GM18507 (cell line): ENCODE results near the gene PLSCR3.

ENCODE experiments used
- DNase-seq: peaks from one replicate; pipeline ENCODE4 v3.0.0; 2011; ENCODE audit warnings: low read depth; ENCODE audit not compliant: insufficient read length; ENCODE audit errors: extremely low spot score
- FAIRE-seq: peaks from 2 replicates; lab custom pipeline; 2011; peaks lifted over from hg19 to GRCh38; lab: Jason Lieb, UNC

The PLSCR3 gene

DNA sequence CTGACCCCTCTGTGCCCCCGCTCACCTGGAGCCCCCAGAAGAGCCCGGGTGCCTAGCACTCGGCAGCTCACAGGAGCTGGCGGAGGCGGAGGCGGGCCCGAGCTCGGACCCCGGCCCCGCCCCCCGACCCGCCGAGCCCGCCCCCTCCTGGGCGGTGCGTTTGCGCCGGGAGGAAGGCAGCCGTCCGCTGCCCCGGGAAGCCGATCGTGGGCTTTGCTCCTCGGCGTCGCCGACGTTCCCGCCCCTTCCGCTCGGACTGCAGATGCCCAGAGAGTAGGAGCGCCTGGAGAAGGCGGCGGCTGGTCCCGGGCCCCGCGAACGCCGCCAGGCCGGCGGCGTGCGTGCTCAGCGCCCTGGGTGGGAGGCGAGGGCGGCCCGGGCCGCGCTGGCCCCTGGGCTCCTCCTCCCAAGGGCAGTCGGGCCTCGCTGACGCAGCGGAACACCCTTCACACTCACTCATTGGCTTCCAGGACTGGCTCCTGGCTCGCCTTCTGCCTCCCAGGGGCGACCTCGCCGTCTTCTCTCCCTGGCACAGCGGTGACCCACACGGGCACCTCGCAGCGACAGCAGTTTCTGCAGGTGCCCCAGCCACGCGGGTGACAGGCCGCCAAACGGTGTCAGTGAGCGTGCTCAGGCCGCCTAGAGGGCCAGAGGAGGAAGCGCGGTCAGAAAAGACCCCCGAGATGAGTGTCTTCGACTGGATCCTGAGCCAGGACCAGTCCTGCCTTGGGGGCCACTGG, at the start of gene PLSCR3:
TSS of gene PLSCR3 (minus strand) at position 74 of the 740 bp plus-strand sequence. CDS start 415 bp downstream, outside the sequence.
- FAIRE-seq (peak; percentile 90), DNase-seq (peak; percentile 89)

DNA sequence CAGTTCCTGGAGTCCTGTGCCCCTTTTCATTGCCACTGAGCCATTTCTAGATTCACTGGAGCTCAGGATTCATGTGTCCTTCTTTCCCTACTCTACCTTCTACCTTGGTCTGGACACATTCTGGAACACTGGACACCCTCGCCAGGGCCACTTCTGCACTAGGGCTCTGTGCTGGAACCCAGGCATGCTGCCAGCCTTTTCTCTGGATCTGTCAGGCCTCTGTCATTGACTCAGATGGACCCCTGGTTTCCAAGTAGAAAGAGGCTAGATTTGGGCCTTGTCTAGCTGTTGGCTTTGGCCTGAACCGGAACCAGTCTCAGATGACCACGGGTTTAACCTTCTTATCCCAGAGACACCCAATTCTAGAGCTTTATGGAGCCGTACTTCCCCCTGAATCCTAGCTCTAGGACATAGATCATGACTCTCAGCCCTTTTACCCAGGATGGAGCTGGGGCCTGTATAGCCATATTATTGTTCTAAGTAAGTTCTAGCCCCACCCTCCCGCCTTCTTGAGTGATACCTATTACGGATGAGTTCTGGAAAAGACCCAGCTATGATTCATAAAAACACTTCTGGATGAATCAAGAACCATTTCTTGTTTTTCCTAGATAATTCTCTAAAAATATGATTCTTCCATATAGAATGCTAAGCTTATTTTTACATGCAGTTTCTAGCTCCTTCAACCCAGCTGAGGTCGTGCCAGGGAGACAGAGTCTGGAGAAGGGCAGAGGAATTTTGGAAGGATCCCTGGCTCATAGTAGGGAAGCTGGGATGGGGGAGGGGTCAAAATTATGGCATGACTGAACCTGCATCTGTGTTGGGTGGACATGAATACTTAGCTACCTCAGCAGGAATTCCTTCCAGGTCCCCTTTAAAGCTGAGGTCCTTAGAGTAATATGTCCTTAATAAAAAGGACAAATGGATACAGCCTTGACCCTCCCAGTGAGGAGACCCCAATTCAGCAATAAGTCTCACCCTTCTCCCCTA, 49.5 kb upstream of the PLSCR3 start:
- DNase-seq (no peak), FAIRE-seq (no peak)

DNA sequence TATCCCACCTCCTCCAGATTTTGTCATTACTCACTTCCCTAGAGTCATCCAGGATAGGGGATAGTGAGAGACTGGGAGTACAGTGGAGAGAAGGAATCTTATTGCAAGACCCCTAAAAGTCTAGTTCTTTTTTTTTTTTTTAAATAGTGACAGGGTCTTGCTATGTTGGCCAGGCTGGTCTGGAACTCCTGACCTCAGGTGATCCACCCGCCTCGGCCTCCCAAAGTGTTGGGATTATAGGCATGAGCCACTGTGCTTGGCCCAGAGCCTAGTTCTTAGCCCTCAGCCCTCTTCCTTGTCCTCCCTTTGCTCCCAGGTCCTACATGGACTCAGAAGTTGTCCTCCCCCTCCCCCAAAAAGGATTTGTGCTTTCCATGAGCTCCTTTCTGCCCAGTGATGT, 47.8 kb upstream of the PLSCR3 start:
- no peak for FAIRE-seq
- no peak for DNase-seq

DNA sequence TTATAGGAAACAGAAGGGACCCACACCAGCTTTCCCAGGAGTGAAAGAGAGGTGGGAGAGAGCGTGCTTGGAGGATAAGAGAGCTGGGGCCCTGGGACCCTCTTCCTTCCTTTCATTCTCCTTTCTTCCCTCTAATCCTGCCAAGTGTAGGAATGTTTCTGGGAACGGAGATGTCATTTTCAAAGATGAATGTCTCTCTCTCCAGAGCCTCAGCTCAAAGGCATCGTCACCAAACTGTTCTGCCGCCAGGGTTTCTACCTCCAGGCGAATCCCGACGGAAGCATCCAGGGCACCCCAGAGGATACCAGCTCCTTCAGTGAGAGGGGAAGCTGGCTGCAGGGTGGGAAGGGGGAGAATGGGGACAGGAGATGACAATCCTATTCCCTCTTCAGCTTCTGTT, 46.9 kb upstream of the PLSCR3 start:
- DNase-seq (no peak), FAIRE-seq (no peak)

DNA sequence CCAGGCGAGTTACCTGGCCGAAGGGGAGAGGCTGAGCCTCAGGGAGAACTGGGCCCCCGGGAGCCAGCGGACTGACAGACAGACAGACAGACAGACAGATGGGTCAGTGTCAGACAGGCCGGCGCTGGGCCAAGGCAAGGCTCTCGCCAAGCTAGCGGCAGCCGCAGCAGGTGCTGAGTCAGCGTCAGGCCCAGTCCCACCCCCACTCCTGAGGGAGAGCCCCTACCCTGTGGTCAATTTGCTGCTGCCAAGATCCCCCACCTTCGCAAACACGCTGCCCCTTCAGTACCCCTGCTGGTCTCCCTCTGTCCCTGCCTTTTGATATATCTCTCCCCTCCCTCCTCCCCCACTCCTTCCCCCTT, 46.5 kb upstream of the PLSCR3 start:
- peak; percentile 38 for FAIRE-seq
- no peak for DNase-seq

DNA sequence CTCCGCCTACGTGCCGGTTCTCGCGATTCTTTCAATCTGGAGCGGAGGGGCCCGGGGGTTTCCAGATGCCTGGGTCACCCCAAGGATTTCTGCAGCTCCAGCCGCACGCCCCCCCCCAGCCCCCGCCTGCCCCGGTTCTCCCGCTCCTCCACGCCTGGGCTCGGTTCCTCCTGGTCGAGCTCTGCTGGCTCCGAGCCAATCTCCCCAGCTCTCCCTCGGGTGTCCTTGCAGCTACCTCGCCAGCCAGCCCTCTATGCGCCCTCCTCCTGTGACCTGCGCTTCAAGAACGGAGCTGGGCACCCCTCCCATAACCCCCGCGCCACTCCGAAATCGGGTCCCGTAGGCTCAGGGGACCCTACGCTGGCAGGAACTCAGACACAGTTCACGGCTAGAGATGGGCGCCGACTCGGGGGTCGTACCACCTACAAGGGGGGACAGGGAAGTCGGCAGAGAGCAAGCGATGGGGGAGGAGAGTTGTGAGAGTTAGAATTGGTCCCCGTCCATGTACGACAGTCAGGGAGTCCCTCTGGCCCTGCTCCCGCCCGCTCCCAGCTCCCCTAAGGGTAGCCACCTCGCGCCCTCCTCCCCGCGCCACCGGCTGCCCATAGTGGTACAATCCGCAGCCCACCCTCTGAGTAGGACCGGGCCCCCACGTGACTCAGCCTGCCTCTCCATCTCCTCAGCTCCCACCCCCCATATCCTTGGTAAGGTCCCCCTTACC, 45.9 kb upstream of the PLSCR3 start:
- DNase-seq (no peak), FAIRE-seq (peak; percentile 60)

DNA sequence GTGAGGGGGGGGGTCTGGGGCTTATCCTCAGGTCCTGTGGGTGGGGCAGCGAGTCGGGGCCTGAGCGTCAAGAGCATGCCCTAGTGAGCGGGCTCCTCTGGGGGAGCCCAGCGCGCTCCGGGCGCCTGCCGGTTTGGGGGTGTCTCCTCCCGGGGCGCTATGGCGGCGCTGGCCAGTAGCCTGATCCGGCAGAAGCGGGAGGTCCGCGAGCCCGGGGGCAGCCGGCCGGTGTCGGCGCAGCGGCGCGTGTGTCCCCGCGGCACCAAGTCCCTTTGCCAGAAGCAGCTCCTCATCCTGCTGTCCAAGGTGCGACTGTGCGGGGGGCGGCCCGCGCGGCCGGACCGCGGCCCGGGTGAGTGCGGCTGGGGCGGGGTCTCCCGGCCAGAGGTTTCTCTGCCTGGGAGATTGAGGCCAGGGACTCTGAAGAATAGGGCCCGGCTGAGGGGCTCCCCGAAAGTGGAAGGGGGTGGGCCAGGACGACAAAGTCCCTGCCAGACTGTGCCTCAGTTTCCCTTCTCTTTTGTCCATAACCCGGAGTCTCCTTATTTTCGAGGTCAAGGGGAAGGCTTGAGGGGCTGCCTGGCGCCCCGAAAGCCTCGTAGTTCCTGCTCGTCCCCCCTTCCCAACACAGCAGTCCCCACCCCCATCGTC, 45.3 kb upstream of the PLSCR3 start, which contains the start of gene FGF11:
TSS of gene FGF11 (plus strand) at position 51 of the 651 bp plus-strand sequence. CDS start at position 160, 109 bp downstream.
- DNase-seq (no peak), FAIRE-seq (no peak)

DNA sequence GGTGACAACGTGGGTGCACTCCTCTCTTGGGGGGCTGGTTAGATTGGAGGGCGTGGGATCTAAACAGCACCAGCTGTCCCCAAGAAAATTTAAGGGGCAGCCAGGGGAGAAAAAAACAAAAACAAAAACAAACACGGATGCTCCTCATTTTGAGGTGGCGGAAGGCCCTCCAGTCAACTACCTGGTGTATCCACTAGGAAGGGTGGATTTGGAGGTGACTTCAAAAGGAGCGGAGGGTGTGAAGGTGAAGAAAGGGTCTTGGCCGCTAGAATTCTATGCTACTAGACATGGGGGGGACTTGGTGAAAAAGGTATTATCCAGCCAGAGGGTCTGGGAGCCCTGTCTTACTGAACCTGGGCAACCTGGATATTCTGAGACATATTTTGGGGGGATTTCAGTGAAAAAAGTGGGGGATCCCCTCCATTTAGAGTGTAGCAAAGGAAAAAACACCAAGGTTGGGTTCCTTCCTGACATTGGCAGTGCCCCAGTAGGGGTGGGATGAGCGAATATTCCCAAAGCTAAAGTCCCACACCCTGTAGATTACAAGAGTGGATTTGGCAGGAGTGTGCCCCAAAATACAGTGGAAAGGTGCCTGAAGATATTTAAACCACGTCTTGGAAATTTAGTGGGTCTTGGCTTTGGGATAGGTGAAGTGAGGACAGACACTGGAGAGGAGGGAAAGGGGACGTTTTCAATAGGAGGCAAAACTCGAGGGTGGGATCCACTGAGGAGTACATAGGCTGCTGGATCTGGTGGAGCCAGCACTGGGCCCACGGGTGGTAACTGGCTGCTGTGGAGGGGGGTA, 44.5 kb upstream of the PLSCR3 start:
- FAIRE-seq: no peak
- DNase-seq: no peak

DNA sequence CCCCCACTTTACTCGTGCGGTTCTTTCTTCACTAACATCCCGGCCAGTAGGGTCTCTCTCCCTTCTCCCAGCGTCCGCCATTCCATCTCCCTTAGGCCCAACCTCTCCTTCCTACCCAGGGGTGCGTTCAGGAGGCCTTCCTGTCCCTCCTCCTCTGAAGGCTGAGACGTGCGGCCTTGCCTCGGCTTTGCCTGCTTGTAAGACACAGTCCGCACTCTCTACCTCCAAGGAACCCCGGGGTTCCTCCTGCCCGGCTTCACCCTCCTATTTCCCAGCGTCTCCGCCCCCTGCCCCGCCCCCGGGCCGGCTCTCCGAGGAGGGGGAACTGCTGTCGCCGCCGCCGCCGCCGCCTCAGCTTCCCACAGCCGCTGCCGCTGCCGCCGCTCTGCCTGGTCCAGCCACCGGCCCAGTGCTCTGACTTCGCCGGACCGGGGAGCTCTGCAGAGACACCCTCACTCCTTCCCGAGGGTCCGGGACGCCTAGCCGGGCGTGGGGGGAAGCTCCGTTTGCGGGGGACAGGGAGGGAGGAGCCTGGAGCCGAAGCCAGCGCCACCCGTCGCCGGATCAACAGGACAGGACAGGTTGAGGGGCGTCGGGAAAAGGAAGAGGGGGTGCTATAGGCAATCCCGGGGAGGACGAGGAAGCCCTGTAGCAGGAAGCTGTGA, 43.8 kb upstream of the PLSCR3 start:
- FAIRE-seq (no peak), DNase-seq (no peak)

DNA sequence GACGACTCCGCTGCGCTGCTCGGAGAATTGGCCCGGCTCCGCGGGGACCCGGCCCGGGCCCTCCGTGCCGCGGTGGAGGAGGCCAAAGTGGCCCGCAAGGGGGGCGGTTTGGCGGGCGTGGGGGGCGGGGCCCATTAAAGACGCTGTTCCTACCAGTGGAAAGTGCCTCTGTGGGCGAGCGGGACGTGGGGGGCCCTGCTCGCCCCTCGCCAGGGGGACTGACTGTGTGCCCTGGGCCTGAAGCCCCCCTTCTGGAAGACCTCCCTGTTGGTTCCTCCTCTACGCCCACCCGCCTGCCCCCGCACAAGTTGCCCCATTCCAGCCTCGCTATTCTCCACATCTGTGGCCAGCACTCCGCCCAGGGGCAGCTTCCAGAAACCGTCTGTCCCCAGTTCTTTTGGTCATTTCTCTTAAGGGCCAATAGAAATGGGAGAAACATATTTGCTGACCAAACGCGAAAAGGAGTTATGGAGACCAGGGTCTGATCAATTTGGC, 43.1 kb upstream of the PLSCR3 start:
- FAIRE-seq (no peak), DNase-seq (no peak)

DNA sequence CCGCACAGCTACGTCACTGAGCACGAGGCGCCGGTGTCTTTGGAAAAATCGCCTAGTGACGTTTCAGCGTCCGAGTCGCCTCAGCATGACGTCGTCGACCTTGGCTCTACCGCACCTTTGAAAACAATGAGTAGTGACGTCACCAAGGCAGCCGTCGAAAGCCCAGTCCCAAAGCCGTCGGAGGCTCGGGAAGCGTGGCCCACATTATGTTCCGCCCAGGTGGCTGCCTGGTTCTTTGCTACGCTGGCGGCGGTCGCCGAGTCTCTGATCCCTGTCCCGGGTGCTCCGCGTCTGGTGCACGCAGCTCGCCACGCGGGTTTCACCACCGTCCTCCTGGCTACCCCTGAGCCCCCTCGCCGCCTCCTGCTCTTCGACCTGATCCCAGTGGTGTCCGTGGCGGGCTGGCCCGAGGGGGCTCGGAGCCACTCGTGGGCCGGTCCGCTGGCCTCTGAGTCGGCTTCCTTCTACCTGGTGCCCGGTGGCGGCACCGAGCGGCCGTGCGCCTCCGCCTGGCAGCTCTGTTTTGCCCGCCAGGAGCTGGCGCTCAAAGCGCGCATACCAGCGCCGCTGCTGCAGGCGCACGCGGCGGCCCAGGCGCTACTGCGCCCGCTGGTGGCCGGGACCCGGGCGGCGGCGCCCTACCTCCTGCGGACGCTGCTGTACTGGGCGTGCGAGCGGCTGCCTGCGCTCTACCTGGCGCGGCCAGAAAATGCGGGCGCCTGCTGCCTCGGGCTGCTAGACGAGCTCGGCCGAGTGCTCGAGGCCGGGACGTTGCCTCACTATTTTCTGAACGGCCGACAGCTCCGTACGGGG, 42.4 kb upstream of the PLSCR3 start:
- peak; percentile 48 for FAIRE-seq
- peak; percentile 44 for DNase-seq

DNA sequence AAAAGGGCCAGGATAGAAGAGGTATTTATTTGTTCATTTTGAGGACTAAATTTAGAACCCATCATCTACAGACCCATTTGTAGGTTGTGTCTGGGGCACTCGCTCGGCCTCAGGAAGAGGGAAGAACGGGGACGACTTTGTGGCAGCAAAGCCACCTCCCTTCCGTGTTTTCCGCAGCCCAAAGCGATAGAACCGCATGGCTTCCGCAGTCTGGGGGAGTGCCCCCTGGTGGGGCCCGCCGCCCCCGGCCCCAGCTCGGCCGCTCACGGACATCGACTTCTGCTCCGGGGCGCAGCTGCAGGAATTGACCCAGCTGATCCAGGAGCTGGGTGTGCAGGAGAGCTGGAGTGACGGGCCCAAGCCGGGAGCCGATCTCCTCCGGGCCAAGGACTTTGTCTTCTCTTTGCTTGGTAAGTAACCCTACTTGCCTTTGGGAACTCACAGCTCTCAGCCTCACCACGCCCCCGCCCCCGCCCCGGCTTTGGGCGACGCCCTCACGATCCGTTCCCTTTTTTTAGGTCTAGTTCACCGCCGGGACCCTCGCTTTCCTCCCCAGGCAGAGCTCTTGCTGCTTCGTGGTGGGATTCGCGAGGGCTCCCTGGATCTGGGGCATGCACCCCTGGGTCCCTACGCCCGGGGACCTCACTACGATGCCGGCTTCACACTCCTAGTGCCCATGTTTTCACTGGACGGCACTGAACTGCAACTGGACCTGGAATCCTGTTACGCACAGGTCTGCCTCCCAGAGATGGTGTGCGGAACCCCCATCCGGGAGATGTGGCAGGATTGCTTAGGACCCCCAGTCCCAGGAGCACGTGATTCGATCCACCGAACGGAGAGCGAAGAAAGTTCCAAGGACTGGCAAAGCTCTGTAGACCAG, 41.6 kb upstream of the PLSCR3 start:
- DNase-seq: no peak

DNA sequence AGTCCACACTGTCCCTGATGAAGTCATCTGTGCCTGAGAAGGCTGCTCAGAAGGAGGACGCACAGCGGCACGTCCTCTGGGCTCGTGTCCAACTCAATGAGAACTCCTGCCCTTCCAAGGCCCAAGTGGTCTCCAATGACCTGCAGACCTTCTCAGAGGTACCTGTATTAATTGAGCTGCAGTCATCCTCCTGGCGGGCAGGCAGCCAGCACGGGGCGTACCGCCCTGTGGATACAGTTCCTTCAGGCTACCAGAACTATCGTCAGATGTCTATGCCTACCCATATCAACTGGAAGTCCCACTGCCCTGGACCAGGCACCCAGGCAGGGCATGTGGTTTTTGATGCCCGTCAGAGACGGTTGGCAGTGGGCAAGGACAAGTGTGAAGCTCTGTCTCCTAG, 38.0 kb upstream of the PLSCR3 start:
- DNase-seq (no peak), FAIRE-seq (no peak)

More for the DNA sequence above, 41.6 kb upstream of the PLSCR3 start:
- no peak for FAIRE-seq

DNA sequence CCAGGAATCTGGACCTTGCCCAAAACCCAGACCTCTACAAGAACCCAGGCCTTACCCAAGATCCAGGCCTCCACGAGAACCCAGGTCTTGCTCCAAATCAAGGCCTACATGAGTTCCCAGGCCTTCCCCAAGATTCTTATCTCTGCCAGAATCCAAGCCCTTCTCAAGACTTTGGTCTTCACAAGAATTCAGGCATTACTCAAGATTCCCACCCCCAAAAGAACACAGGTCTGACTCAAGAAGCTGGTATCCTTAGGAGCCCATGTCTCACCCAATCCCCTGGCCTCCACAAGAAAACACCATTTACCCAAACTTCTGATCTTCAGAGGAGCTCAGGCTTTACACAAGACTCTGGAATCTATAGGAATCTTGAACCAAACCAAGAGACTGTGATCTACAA, 36.9 kb upstream of the PLSCR3 start:
- DNase-seq: no peak
- no peak for FAIRE-seq

DNA sequence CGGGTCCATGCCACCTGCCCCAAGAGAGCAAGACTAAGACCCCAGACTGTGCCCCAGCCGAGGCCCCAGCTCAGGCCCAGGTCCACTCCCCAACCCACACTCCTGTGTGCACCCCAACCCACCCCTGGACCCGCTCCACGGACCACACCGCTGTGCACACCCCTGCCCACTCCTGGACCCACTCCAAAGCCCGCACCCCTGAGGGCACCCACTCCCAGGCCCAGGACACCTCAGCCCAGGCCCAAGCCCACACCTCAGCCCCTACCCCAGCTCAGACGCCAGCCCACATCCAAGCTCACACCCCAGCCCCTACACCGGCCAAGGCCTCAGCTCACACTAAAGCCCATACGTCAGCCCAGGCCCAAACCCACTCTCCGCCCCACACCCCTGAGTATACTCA, 35.4 kb upstream of the PLSCR3 start:
- DNase-seq (no peak), FAIRE-seq (no peak)

DNA sequence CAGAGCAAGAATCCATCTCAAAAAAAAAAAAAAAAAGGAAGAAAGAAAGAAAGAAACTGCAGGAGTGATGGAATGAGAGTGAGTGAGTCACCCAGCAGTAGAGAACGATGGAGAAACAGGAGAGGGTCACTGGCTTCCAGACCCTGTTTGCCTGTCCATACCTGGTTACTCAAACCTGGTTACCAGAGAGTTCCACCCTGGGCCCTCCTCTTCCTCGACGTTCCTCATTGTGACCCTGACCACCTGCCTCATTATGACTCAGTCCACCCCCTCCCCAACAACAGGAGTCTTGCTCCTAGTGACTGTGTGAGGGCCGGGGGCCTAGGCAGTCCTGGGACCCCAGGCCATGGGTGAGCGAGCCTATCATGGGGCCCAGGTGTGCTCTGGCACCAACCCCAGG, 34.2 kb upstream of the PLSCR3 start, which contains the start of gene SPEM3:
TSS of gene SPEM3 (plus strand) at position 301 of the 400 bp plus-strand sequence. CDS start at position 347, 46 bp downstream.
- DNase-seq: no peak
- no peak for FAIRE-seq
